ENCODE measurements around the gene ABCB4. TPM values are rescaled to one million over a fixed set of nuclear protein-coding genes. Genes with fewer than 3 reads are reported as not detected.

ABCB4 gene
- total RNA-seq, 4 donors from 2014 or later = 0.08 to 2.1 (median 0.76) TPM

DNA sequence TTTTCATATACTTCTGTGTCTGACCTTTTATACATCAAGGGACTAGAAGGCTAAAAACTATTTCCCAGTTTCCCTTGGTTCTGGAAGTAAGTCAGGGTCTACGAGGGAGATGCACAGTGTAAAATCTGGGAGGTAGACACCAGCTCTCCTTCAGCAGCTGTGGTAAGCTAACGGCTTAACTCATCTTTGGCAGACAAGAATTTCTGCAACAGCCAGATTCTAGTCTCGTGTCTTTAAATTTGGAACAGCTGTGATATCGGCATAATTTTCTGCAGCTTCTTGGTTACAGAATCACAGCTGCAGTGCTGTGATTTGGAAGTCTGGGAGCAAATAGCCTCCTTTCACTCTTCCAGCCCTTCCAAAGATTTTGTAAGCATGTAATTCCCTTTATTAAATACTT is 37.4 kb upstream of the ABCB4 start:
- no peak overlapping the region for H3K4me3 ChIP-seq (ENCODE audit: low read depth, poor library complexity, severe bottlenecking)
- intact Hi-C loops (cut with DNase I; ENCODE audit: low total_unique reads) = no loop called here
- DNase-seq (ENCODE audit: low spot score in 2 of 2) = no peak
- WGBS, 2 donors = 59 to 74% methylated on average over 4 of the region's 4 CpGs
- TF ChIP-seq POLR2A (IDR thresholded peaks at IDR 0.05) = no peak
- TF ChIP-seq, protein P1, sequence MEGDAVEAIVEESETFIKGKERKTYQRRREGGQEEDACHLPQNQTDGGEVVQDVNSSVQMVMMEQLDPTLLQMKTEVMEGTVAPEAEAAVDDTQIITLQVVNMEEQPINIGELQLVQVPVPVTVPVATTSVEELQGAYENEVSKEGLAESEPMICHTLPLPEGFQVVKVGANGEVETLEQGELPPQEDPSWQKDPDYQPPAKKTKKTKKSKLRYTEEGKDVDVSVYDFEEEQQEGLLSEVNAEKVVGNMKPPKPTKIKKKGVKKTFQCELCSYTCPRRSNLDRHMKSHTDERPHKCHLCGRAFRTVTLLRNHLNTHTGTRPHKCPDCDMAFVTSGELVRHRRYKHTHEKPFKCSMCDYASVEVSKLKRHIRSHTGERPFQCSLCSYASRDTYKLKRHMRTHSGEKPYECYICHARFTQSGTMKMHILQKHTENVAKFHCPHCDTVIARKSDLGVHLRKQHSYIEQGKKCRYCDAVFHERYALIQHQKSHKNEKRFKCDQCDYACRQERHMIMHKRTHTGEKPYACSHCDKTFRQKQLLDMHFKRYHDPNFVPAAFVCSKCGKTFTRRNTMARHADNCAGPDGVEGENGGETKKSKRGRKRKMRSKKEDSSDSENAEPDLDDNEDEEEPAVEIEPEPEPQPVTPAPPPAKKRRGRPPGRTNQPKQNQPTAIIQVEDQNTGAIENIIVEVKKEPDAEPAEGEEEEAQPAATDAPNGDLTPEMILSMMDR (IDR thresholded peaks at IDR 0.05) = no peak

DNA sequence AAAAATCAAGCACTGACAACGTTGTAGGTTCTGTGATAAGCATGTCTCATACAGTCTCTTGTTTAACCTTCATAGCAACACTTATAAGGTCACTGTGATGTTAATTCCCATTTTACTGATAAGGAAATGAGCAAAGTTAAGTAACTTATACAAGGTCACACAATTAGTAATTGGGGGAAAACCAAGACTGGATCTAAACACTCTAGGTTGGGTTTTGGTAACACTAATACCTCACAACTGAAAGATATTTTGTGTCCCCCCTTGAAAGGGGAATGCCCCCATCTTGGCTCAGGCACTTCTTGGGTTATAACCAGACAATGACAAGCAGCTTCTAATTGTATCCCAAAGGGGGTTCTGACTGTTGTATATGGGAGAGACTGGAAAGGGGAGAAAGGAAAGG is 36.0 kb upstream of the ABCB4 start:
- 72 to 77% methylated on average over 1 of the region's 1 CpG for WGBS, 2 donors
- DNase-seq (ENCODE audit: low spot score in 2 of 2) = no peak
- no peak overlapping the region for H3K4me3 ChIP-seq (ENCODE audit: low read depth, poor library complexity, severe bottlenecking)
- TF ChIP-seq POLR2A (IDR thresholded peaks at IDR 0.05) = no peak
- TF ChIP-seq, protein P1 (IDR thresholded peaks at IDR 0.05) = no peak
- intact Hi-C loops (cut with DNase I; ENCODE audit: low total_unique reads) = no loop called here

DNA sequence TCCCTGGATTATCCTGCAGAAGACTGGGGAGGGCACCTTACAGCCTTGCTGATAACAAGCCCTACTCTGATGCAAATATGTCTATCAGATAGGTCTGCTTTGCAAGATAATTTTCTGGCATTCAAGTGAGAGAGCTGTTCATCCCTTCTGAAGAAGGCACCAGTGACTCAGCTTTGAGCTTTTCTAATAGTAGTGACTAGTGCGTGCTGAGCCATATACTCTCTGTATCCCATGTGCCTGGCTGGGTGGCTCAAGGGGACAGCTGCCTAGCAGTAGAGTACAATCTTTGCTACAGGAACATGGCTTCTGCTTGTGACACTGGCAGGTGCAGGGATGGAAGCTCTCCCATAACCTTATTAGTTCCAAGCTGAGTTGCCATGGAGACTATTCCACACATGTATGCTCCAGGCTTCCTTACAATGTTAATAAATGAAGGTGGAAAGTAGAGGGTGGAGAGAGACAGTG is 35.0 kb upstream of the ABCB4 start:
- intact Hi-C loops (cut with DNase I; ENCODE audit: low total_unique reads) = no loop called here
- 90 to 100% methylated on average over 1 of the region's 1 CpG for WGBS, 2 donors
- TF ChIP-seq, protein P1 (IDR thresholded peaks at IDR 0.05) = no peak
- no peak for TF ChIP-seq POLR2A (IDR thresholded peaks at IDR 0.05)
- no peak overlapping the region for H3K4me3 ChIP-seq (ENCODE audit: low read depth, poor library complexity, severe bottlenecking)
- no peak for DNase-seq (ENCODE audit: low spot score in 2 of 2)

DNA sequence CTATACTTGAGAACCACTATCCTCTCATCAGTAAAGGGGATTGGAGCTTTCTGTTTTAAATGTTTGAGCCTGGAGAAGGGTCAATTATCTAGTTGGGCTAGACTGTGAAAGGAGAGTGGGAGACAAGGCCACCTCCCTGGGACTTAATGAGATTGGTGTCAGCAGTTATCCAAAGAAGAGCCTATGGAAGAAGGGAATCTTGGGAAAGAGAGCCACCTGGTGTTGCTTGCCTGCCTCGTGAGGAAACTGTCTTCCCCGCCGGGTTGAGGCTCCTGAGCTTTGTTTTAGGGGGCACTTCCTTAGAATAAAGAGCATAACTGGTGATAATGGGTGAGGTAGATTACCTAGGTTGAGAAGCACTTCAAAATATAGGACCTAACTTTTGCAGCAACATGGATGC is 32.0 kb upstream of the ABCB4 start:
- DNase-seq (ENCODE audit: low spot score in 2 of 2) = no peak
- intact Hi-C loops (cut with DNase I; ENCODE audit: low total_unique reads) = no loop called here
- TF ChIP-seq, protein P1 (IDR thresholded peaks at IDR 0.05) = no peak
- no peak for TF ChIP-seq POLR2A (IDR thresholded peaks at IDR 0.05)
- 36 to 55% methylated on average over 3 of the region's 3 CpGs for WGBS, 2 donors
- no peak overlapping the region for H3K4me3 ChIP-seq (ENCODE audit: low read depth, poor library complexity, severe bottlenecking)

DNA sequence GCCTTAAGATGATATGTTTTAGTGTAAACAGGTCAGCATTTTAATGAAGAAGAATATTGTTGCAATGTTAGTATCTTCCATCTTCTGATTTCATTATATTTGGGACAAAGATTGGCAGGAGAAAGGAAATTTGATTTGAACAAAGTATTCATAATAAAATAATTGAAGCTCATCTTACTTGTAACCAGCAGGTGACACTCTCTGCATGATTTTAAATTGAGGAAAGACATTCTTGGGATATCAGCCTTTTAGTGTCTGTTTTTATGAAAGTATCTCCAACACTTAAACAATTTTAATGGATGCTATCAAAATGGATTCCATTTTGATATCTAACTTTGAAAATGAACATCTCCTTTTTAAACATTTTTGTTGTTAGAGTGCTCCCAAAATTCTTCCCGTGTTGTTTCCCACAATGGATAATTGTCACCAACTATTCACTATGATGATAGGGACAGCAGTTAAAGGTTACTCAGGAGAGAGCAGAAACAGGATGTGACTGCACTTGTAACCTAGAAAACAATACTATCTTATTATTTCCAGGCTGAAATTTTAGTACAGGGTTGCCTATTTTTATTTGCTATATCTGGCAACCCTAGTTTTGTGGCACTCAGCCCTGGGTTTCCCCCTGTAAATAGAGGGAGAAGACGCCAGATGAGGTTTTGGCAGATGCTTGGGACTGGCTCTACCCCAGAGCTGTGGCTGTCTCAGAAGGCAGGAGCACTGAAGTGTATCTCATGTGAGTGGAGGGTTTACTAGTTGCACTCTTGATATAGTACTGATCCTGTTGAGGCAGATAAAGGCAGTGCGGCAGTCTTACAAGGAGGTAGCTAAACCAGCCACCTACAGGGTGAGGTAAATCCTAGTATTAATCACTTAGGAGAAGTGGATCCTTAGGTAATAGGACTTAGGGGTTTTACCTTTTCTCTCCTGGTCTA is 31.0 kb upstream of the ABCB4 start:
- DNase-seq (ENCODE audit: low spot score in 2 of 2) = no peak
- WGBS, 2 donors = 50 to 53% methylated on average over 3 of the region's 3 CpGs
- no peak for TF ChIP-seq POLR2A (IDR thresholded peaks at IDR 0.05)
- TF ChIP-seq, protein P1 (IDR thresholded peaks at IDR 0.05) = no peak
- intact Hi-C loops (cut with DNase I; ENCODE audit: low total_unique reads) = no loop called here
- no peak overlapping the region for H3K4me3 ChIP-seq (ENCODE audit: low read depth, poor library complexity, severe bottlenecking)

Measured in lower leg skin (tissue), 4 donors.